Embryonic facial prominence (tissue), 1 donor: ENCODE data around the gene MTRF1.
"Not testable (repeated sequence)": the region's sequence is repeated elsewhere in the genome, so short reads cannot be mapped to it uniquely, and the experiment has no call there.

Source experiments
- DNase-seq: peaks from one replicate; pipeline ENCODE4 v3.0.0-alpha.2; 2016; ENCODE audit errors: extremely low spot score

Gene MTRF1

GRCh38 chr13:41222259-41222852 is 41.0 kb downstream of the MTRF1 start:
- no peak for DNase-seq

GRCh38 chr13:41220401-41220800 is 43.0 kb downstream of the MTRF1 start:
- DNase-seq = no peak

- DNase-seq = no peak
These were observed 47.2 kb downstream of the MTRF1 start for GRCh38 chr13:41216160-41216559.

GRCh38 chr13:41213919-41214318 is 49.5 kb downstream of the MTRF1 start:
- DNase-seq = no peak

GRCh38 chr13:41213316-41213715 is 50.1 kb downstream of the MTRF1 start:
- no peak for DNase-seq

GRCh38 chr13:41212881-41213280 is 50.5 kb downstream of the MTRF1 start:
- DNase-seq = no peak

- DNase-seq = no peak
These were observed 52.3 kb downstream of the MTRF1 start for GRCh38 chr13:41211062-41211461.

- no peak for DNase-seq
These were observed 56.9 kb downstream of the MTRF1 start for GRCh38 chr13:41206467-41206866.

- DNase-seq = no peak
These were observed 59.6 kb downstream of the MTRF1 start for GRCh38 chr13:41203810-41204209.

GRCh38 chr13:41200126-41200525 is 63.2 kb downstream of the MTRF1 start:
- DNase-seq = peak; percentile 28

- DNase-seq = no peak
These were observed 63.9 kb downstream of the MTRF1 start for GRCh38 chr13:41199526-41199925.

GRCh38 chr13:41199079-41199478 is 64.3 kb downstream of the MTRF1 start:
- DNase-seq = no peak

GRCh38 chr13:41196620-41197019 is 66.8 kb downstream of the MTRF1 start:
- no peak for DNase-seq

GRCh38 chr13:41196011-41196410 is 67.4 kb downstream of the MTRF1 start:
- DNase-seq = no peak

GRCh38 chr13:41193919-41194824 is 69.2 kb downstream of the MTRF1 start, which contains the start of gene KBTBD7:
KBTBD7 (minus strand) TSS chr13:41194569; CDS start chr13:41194257, 312 bp downstream.
- DNase-seq = peak; percentile 84

- DNase-seq = no peak
These were observed 69.9 kb downstream of the MTRF1 start for GRCh38 chr13:41193469-41193868.

- DNase-seq = no peak
These were observed 74.8 kb downstream of the MTRF1 start for GRCh38 chr13:41188584-41188983.

- no peak for DNase-seq
These were observed 76.9 kb downstream of the MTRF1 start for GRCh38 chr13:41186481-41186880.

- DNase-seq = no peak
These were observed 81.1 kb downstream of the MTRF1 start for GRCh38 chr13:41182231-41182630.

- no peak for DNase-seq
These were observed 83.7 kb downstream of the MTRF1 start for GRCh38 chr13:41179593-41180250.

GRCh38 chr13:41178040-41178439 is 85.3 kb downstream of the MTRF1 start:
- DNase-seq = no peak

- no peak for DNase-seq
These were observed 85.8 kb downstream of the MTRF1 start for GRCh38 chr13:41177616-41178015.

- DNase-seq = not testable (repeated sequence)
These were observed 87.8 kb downstream of the MTRF1 start for GRCh38 chr13:41175576-41175975.
